K562 treated with DMSO at 1 percent for 4 hours (cell line): ENCODE results near the gene KRT16. TPM values are rescaled to one million over a fixed set of nuclear protein-coding genes. Genes with fewer than 3 reads are reported as not detected.

Source experiments
- total RNA-seq: library from RNA; unstranded; fragments of 300-600 nt; gene quantifications from 2 replicates; pipeline ENCODE4 v1.2.3, GENCODE V29; 2022; ENCODE audit not compliant: insufficient read depth

KRT16 gene
- not detected in 2 replicates for total RNA-seq

GRCh38 chr17:41612376-41613160 is at the start of gene KRT16:
KRT16 (minus strand) TSS chr17:41612767; CDS start chr17:41612688, 79 bp downstream.

GRCh38 chr17:41624208-41625101 is 11.9 kb upstream of the KRT16 start, which contains the start of gene KRT17:
KRT17 (minus strand) TSS chr17:41624575; CDS start chr17:41624509, 66 bp downstream.

GRCh38 chr17:41586863-41587495 is 25.6 kb downstream of the KRT16 start, which contains the start of gene KRT14:
KRT14 (minus strand) TSS chr17:41586895; CDS start chr17:41586834, 61 bp downstream.

GRCh38 chr17:41571561-41572434 is 40.8 kb downstream of the KRT16 start, which contains the start of gene KRT9:
KRT9 (minus strand) TSS chr17:41572059; CDS start chr17:41571992, 67 bp downstream.

Other genes with a start within 250 kb of the KRT16 start
- not detected in 2 replicates for gene KRT33B, start 243.0 kb downstream of the KRT16 start, total RNA-seq
- gene KRT34, start 230.5 kb downstream of the KRT16 start, total RNA-seq = not detected in 2 replicates
- gene KRT31, start 215.2 kb downstream of the KRT16 start, total RNA-seq = not detected in 2 replicates
- gene KRT37, start 188.2 kb downstream of the KRT16 start, total RNA-seq = not detected in 2 replicates
- gene KRT38, start 171.8 kb downstream of the KRT16 start, total RNA-seq = not detected in 2 replicates
- gene KRT32, start 145.4 kb downstream of the KRT16 start, total RNA-seq = not detected in 2 replicates
- gene KRT35, start 131.6 kb downstream of the KRT16 start, total RNA-seq = not detected in 2 replicates
- not detected in 2 replicates for gene KRT36, start 122.9 kb downstream of the KRT16 start, total RNA-seq
- not detected in 2 replicates for gene KRT13, start 107.2 kb downstream of the KRT16 start, total RNA-seq
- 1.0 TPM in 1 of 2 replicates, not detected in the other for gene KRT15, start 93.9 kb downstream of the KRT16 start, total RNA-seq
- gene KRT19, start 84.5 kb downstream of the KRT16 start, total RNA-seq = 155 and 171 TPM in 2 replicates
- not detected in 2 replicates for gene KRT9, start 40.7 kb downstream of the KRT16 start, total RNA-seq
- not detected in 2 replicates for gene KRT14, start 25.9 kb downstream of the KRT16 start, total RNA-seq
- not detected in 2 replicates for gene KRT17, start 11.8 kb upstream of the KRT16 start, total RNA-seq
- gene EIF1, start 76.1 kb upstream of the KRT16 start, total RNA-seq = 1,253 and 1,263 TPM in 2 replicates
- gene GAST, start 99.6 kb upstream of the KRT16 start, total RNA-seq = not detected in 2 replicates
- not detected in 2 replicates for gene HAP1, start 121.9 kb upstream of the KRT16 start, total RNA-seq
- 223 and 303 TPM in 2 replicates for gene JUP, start 173.9 kb upstream of the KRT16 start, total RNA-seq
- 2.5 and 3.0 TPM in 2 replicates for gene P3H4, start 199.2 kb upstream of the KRT16 start, total RNA-seq
- 3.2 and 4.0 TPM in 2 replicates for gene FKBP10, start 200.2 kb upstream of the KRT16 start, total RNA-seq
- gene NT5C3B, start 223.5 kb upstream of the KRT16 start, total RNA-seq = 94.8 and 98.5 TPM in 2 replicates
- gene KLHL10, start 225.1 kb upstream of the KRT16 start, total RNA-seq = not detected in 2 replicates